ENCODE measurements around the gene TIMM50. TPM values are rescaled to one million over a fixed set of nuclear protein-coding genes. Genes with fewer than 3 reads are reported as not detected.

Gene TIMM50
- total and polyA plus RNA-seq, 2 of the 8 experiments (the other 6 are each of a cell fraction or from before 2014, with no cell fraction given) = 155 to 187 TPM

DNA sequence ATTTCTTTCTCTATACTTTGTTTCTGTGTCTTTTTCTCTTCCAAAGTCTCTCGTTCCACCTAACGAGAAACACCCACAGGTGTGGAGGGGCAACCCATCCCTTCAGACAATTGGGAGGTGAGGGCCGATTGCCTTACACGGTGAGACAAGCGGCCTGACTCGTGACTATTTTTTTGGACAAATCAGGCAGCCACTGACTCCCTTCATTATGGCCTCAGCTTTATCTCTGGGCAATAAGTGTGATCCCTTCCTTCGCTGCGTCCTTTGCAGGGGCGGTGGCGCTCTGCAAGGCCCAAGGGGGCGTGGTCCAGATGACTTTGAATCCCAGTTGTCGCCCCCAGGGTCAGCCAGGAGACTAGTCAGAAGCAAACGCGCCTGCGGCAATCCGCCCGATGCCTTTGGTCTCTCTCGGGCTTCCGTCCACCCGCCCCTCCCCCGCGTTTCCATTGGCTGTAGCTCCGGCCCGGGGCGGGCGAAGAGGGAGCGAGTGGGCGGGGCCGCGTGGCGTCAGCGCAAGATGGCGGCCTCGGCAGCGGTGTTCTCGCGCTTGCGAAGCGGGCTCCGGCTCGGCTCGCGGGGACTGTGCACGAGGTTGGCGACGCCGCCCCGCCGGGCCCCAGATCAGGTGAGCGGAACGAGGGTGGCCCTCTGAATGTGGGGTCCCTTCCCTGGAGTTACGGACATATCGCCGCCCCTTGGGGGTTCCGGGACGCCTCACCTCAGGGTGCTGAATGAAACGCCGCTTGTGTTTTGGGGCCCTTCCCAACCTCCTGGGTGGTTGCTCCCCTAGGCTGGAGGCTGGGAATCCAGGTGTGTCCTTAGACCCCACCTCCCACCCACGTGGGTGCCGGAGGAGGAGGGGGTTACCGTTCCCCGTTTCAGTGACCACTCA lies at the start of gene TIMM50 (continued):
- TF ChIP-seq CBX8 (IDR thresholded peaks at IDR 0.05; ENCODE audit: borderline replicate concordance, low read depth, low read length) (no peak), CHD2 (IDR thresholded peaks at IDR 0.05; ENCODE audit: low read length) (peak; percentile 80), POLR2A (IDR thresholded peaks at IDR 0.05; ENCODE audit: control extremely low read depth in 1 of 2, low read depth in 2 of 2, low read length in 2 of 2) (peak; percentile 74 to 84), CBX5 (IDR thresholded peaks at IDR 0.05; ENCODE audit: low read depth, low read length) (no peak), TEAD4 (IDR thresholded peaks at IDR 0.05; ENCODE audit: low read depth, low read length) (no peak), ZNF274 (IDR thresholded peaks at IDR 0.05; ENCODE audit: borderline replicate concordance, extremely low read depth, low read length) (no peak), RBBP5 (IDR thresholded peaks at IDR 0.05; ENCODE audit: borderline replicate concordance, low read depth, low read length) (0 out of 2 replicates have a peak, but pooled peaks have one; percentile 80), BACH1 (IDR thresholded peaks at IDR 0.05; ENCODE audit: low read length) (no peak), MAFK (IDR thresholded peaks at IDR 0.05; ENCODE audit: low read depth, low read length) (no peak), BRCA1 (IDR thresholded peaks at IDR 0.05; ENCODE audit: low read depth, low read length) (peak; percentile 55; the same call in 1 of the 2 replicates), RNF2 (IDR thresholded peaks at IDR 0.05; ENCODE audit: borderline replicate concordance, low read depth, low read length, missing control alignments, poor library complexity, severe bottlenecking) (no peak), SAP30 (IDR thresholded peaks at IDR 0.05; ENCODE audit: insufficient read depth, insufficient replicate concordance, low read length) (peak; percentile 89), HDAC6 (IDR thresholded peaks at IDR 0.05; ENCODE audit: low read depth, low read length) (no peak), TAF1 (IDR thresholded peaks at IDR 0.05; ENCODE audit: low read depth, low read length) (peak; percentile 88), CHD1 (IDR thresholded peaks at IDR 0.05; ENCODE audit: low read depth, low read length) (no peak), TAF7 (optimal IDR thresholded peaks at IDR 0.05; ENCODE audit: borderline replicate concordance, low read depth, low read length) (peak; percentile 74)
- TF ChIP-seq, protein P1, sequence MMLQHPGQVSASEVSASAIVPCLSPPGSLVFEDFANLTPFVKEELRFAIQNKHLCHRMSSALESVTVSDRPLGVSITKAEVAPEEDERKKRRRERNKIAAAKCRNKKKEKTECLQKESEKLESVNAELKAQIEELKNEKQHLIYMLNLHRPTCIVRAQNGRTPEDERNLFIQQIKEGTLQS (IDR thresholded peaks at IDR 0.05; ENCODE audit: insufficient read depth, low read depth, low read length) = no peak
- TF ChIP-seq, protein P2, sequence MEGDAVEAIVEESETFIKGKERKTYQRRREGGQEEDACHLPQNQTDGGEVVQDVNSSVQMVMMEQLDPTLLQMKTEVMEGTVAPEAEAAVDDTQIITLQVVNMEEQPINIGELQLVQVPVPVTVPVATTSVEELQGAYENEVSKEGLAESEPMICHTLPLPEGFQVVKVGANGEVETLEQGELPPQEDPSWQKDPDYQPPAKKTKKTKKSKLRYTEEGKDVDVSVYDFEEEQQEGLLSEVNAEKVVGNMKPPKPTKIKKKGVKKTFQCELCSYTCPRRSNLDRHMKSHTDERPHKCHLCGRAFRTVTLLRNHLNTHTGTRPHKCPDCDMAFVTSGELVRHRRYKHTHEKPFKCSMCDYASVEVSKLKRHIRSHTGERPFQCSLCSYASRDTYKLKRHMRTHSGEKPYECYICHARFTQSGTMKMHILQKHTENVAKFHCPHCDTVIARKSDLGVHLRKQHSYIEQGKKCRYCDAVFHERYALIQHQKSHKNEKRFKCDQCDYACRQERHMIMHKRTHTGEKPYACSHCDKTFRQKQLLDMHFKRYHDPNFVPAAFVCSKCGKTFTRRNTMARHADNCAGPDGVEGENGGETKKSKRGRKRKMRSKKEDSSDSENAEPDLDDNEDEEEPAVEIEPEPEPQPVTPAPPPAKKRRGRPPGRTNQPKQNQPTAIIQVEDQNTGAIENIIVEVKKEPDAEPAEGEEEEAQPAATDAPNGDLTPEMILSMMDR (IDR thresholded peaks at IDR 0.05; ENCODE audit: control extremely low read depth in 1 of 3, insufficient read depth in 1 of 3, low read depth in 1 of 3, low read length in 3 of 3) = no peak

All from H1 (cell line).